Measurements from ENCODE around the gene AP2M1. TPM values are rescaled to one million over a fixed set of nuclear protein-coding genes. Genes with fewer than 3 reads are reported as not detected.

Gene AP2M1
- total RNA-seq, 1 donor from 2014 or later = 297 TPM

DNA sequence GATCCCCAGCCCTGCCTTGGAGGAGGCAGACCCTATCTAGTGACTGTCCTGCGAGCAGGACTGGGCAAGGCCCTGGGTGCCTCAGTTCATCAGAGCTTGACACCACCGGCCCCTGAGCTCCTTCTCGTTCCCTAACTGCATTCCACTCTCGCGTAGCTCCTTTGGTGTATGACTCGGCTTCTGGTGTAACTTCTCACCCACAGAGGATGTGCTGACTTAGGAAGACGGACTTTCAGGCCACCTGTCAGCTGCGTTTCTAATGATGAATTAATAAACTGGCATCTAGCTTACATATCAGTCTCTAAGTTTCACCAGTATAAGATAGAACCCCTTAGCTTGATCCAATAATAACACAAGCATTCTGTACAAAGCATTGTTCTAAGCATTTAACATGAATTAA is 28.9 kb downstream of the AP2M1 start:
- Histone ChIP-seq H3K27me3 (ENCODE audit: control insufficient read depth, insufficient read depth, low read length) (peaks cover 6% of the 10 kb centered on the region), H3K4me3 (ENCODE audit: low read depth, low read length) (no peak overlapping the region), H3K36me3 (ENCODE audit: control insufficient read depth, insufficient read depth, low read length) (no peaks in the 10 kb centered on the region)
- no peak for DNase-seq (ENCODE audit: low read depth)
- TF ChIP-seq, protein P1, sequence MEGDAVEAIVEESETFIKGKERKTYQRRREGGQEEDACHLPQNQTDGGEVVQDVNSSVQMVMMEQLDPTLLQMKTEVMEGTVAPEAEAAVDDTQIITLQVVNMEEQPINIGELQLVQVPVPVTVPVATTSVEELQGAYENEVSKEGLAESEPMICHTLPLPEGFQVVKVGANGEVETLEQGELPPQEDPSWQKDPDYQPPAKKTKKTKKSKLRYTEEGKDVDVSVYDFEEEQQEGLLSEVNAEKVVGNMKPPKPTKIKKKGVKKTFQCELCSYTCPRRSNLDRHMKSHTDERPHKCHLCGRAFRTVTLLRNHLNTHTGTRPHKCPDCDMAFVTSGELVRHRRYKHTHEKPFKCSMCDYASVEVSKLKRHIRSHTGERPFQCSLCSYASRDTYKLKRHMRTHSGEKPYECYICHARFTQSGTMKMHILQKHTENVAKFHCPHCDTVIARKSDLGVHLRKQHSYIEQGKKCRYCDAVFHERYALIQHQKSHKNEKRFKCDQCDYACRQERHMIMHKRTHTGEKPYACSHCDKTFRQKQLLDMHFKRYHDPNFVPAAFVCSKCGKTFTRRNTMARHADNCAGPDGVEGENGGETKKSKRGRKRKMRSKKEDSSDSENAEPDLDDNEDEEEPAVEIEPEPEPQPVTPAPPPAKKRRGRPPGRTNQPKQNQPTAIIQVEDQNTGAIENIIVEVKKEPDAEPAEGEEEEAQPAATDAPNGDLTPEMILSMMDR (IDR thresholded peaks at IDR 0.05; ENCODE audit: insufficient read depth, low read length, poor library complexity, severe bottlenecking) = no peak

GRCh38 chr3:184209146-184209923 is 34.7 kb downstream of the AP2M1 start:
- TF ChIP-seq, protein P1 (IDR thresholded peaks at IDR 0.05; ENCODE audit: insufficient read depth, low read length, poor library complexity, severe bottlenecking) = no peak
- H3K27me3 ChIP-seq (ENCODE audit: control insufficient read depth, insufficient read depth, low read length) = peaks cover 6% of the 10 kb centered on the region
- H3K36me3 ChIP-seq (ENCODE audit: control insufficient read depth, insufficient read depth, low read length) = no peaks in the 10 kb centered on the region
- no peak overlapping the region for H3K4me3 ChIP-seq (ENCODE audit: low read depth, low read length)
- no peak for DNase-seq (ENCODE audit: low read depth)

GRCh38 chr3:184211297-184211696 is 36.6 kb downstream of the AP2M1 start:
- Histone ChIP-seq H3K27me3 (ENCODE audit: control insufficient read depth, insufficient read depth, low read length) (peaks cover 4% of the 10 kb centered on the region), H3K36me3 (ENCODE audit: control insufficient read depth, insufficient read depth, low read length) (no peaks in the 10 kb centered on the region), H3K4me3 (ENCODE audit: low read depth, low read length) (no peak overlapping the region)
- no peak for DNase-seq (ENCODE audit: low read depth)
- TF ChIP-seq, protein P1 (IDR thresholded peaks at IDR 0.05; ENCODE audit: insufficient read depth, low read length, poor library complexity, severe bottlenecking) = no peak

GRCh38 chr3:184211718-184212117 is 37.1 kb downstream of the AP2M1 start:
- Histone ChIP-seq H3K4me3 (ENCODE audit: low read depth, low read length) (no peak overlapping the region), H3K36me3 (ENCODE audit: control insufficient read depth, insufficient read depth, low read length) (no peaks in the 10 kb centered on the region), H3K27me3 (ENCODE audit: control insufficient read depth, insufficient read depth, low read length) (peaks cover 2% of the 10 kb centered on the region)
- no peak for DNase-seq (ENCODE audit: low read depth)
- TF ChIP-seq, protein P1 (IDR thresholded peaks at IDR 0.05; ENCODE audit: insufficient read depth, low read length, poor library complexity, severe bottlenecking) = no peak

GRCh38 chr3:184218814-184219213 is 44.2 kb downstream of the AP2M1 start:
- TF ChIP-seq, protein P1 (IDR thresholded peaks at IDR 0.05; ENCODE audit: insufficient read depth, low read length, poor library complexity, severe bottlenecking) = no peak
- DNase-seq (ENCODE audit: low read depth) = no peak
- Histone ChIP-seq H3K27me3 (ENCODE audit: control insufficient read depth, insufficient read depth, low read length) (no peaks in the 10 kb centered on the region), H3K4me3 (ENCODE audit: low read depth, low read length) (no peak overlapping the region), H3K36me3 (ENCODE audit: control insufficient read depth, insufficient read depth, low read length) (no peaks in the 10 kb centered on the region)

DNA sequence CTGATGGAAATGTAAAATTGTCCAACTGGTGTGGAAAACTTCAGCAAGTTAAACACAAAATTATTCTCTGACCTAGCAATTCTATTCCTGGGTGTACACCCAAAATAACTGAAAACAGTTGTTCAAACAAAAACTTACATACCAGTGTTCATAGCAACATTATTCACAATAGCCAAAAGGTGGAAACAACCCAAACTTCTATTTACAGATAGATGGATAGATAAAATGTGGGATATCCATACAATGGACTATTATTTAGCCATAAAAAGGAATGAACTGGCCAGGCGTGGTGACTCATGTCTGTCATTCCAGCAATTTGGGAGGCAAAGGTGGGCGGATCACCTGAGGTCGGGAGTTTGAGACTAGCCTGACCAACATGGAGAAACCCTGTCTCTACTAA is 47.9 kb downstream of the AP2M1 start:
- H3K27me3 ChIP-seq (ENCODE audit: control insufficient read depth, insufficient read depth, low read length) = peaks cover 2% of the 10 kb centered on the region
- no peak overlapping the region for H3K4me3 ChIP-seq (ENCODE audit: low read depth, low read length)
- TF ChIP-seq, protein P1 (IDR thresholded peaks at IDR 0.05; ENCODE audit: insufficient read depth, low read length, poor library complexity, severe bottlenecking) = no peak
- DNase-seq (ENCODE audit: low read depth) = no peak
- no peaks in the 10 kb centered on the region for H3K36me3 ChIP-seq (ENCODE audit: control insufficient read depth, insufficient read depth, low read length)

Measured in kidney epithelial cell (primary cell).